NCI-H510A (cell line): Measurements from ENCODE around the gene AMMECR1.
"Not testable (repeated sequence)": the region's sequence is repeated elsewhere in the genome, so short reads cannot be mapped to it uniquely, and the experiment has no call there.

Source experiments
- DNase-seq: peaks from one replicate; lab custom pipeline; 2025; lab: John Stamatoyannopoulos, UW

AMMECR1 gene

DNA sequence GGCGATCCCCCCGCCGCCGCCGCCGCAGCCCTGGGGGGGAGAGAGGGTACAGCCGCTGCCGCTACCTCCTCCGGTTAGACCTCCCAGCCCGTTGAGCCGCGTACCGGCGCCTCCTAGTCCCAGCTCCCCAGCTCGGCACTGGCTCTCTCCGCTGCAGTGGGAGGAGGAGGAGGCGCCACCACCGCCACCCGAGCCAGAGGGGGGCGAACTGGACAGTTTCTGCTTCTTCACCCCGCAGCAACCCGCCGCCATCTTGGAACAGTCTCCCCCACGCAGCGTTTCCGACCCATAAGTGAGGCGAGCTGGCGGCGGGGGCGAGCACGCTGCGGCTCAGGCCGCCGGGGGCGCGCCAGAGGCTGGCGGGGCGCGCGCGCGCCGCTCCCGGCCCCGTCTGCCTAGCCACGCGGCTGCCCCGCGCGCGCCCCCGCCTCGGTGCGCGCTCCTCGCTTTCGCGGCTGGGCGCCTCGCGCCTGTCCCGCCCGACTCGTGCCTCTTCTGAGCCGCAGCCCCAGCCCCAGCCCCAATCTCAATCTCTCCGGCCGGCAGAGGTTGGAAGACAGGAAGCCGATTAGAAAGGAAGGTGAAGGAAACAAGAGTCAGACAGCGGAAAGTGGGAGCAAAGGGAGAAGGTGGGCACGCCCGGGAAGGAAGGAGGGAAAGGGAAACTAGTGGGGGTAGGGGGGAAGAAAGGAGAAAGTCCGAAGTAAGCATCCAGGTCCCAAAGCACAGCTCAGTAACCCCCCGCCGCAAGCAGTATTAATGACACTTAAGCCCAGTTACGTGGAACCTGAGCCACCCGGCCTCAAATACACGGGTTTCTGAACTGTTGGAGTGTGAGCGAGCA lies at the start of gene AMMECR1:
Gene AMMECR1 (minus strand): TSS at position 266 of the 844 bp plus-strand sequence. CDS start 14 bp downstream, at position 252.
- DNase-seq, result peak; percentile 67

DNA sequence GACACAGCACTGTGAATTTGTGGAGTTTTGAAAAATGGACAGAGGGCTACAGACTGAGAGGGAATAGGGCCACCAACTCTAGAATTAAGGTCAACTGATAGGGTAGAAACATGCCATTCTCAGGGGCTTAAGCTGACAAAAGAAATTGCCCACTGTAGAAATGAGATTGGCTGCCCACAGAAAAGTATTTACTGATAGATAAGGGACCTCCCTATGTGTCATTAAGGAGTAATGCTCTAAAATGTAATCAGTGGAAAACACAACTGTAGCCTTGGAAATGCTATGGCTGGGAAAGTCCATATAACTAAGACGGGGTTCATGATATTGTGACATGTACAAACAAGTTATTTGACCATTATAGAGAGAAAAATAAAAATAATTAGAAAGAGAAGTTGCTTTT lies 45.4 kb upstream of the AMMECR1 start:
- DNase-seq, result no peak

DNA sequence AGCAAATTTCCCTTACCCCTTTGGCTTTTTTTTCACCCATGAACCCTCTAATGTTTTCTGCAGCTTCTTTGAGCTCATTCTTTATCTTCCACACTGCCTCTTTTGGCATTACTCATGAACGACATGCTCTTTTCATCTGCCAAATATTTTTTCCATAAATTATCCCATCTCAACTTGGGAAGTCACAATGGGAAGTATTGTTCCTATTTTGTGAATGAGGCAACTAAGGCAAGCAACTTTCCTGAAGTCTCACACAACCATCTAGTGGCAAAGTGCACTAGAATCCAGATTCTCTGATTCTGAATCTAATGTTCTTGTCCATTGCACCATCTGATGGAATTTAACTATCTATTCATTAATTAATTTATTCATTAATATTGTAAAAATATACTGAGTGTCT lies 41.4 kb upstream of the AMMECR1 start:
- no peak for DNase-seq

DNA sequence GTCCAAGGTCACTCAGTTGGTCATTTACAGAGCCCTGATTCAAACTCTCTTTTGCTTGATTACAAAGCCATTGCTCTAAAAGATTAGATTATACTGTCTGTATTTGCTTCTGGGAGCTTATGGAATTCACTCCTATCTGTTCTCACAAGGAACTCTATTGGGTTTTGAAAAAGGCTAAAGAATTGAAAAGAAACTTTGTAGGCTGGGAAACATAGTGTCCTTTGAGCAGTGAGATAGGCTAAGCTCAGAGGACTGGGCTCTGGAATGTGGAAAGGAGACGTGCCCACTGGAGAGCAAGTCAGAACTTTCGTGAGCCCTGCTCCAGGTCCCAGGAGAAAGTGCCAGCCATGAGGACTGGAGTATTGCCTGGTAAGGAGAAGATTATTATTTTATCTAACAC lies 40.7 kb upstream of the AMMECR1 start, which contains the start of gene RTL9:
Gene RTL9 (plus strand): TSS at position 301 of the 400 bp plus-strand sequence. CDS start 91,770 bp downstream, outside the sequence.
- no peak for DNase-seq

DNA sequence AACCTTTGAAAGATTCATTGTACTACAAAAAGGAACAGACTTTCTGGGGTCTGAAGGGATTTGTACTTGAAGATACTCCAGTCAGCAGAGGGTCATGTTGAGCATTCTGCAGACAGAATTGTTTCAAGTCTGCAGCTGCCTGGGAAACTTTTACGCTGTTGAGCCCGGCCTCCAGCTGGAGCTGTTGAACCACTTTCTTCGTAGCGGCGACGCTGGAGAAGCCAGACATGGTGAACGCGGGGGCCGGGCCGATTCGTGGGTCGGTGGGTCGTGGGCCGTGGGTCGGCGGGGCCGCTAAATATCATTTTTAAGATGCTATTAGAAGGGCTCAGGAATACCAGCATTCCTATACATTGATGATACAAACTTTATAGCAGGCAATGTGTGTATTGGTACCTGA lies 28.8 kb upstream of the AMMECR1 start:
- no peak for DNase-seq

DNA sequence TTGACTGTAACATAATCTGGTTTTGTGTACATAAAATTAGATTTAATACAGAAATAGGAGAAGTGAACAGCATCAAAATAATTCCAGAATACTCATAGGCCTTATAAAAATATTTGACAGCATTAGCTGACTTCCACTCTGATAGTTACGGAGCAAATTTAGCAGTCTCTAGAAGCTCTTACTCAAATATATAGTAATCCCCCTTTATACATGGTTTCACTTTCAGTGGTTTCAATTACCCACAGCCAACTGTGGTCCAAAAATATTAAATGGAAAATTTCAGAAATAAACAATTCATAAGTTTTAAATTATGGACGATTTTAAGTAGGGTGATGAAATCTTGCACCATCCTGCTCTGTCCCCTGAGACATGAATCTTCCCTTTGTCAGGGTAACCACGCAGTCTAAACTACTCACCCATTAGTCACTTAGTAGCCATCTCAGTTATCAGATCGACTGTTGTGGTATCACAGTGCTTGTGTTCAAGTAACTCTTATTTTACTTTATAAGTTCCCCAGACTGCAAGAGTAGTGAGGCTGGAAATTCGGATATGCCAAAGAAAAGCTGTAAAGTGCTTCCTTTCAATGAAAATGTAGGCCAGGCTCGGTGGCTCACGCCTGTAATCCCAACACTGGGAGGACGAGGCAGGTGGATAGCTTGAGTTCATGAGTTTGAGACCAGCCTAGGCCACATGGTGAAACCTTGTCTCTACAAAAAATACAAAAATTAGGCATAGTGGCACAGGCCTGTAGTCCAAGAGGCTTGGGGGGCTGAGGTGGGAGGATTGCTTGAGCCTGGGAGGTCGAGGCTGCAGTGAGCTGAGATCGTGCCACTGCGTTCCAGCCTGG lies 23.5 kb upstream of the AMMECR1 start:
- DNase-seq, result no peak

DNA sequence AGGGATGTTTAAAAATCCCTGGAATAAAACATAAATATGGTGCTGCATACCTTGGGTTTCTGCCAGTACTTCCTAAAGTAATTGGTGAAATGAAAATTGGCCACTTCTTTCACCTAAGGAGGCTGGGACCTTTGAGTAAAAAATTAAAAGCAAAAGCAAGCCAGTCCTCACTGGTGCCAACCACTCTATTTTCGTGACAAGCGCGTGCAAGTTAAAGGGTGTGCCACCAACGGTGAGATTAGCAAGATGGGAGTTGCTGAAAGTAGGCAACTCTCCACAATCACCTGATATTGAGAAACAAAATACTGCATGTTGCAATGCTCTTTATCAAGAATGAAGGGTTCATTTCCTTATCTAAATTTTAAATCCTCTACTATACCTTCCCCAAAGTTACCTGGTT lies 21.1 kb upstream of the AMMECR1 start:
- DNase-seq, result no peak

DNA sequence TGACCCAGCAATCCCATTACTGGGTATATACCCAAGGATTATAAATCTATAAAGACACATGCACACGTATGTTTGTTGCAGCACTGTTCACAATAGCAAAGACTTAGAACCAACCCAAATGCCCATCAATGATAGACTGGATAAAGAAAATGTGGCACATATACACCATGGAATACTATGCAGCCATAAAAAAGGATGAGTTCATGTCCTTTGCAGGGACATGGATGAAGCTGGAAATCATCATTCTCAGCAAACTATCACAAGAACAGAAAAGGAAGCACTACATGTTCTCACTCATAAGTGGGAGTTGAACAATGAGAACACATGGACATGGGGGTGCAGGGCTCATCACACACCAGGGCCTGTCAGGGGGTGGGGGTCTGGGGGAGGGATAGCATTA lies 15.6 kb upstream of the AMMECR1 start:
- DNase-seq, result not testable (repeated sequence)

DNA sequence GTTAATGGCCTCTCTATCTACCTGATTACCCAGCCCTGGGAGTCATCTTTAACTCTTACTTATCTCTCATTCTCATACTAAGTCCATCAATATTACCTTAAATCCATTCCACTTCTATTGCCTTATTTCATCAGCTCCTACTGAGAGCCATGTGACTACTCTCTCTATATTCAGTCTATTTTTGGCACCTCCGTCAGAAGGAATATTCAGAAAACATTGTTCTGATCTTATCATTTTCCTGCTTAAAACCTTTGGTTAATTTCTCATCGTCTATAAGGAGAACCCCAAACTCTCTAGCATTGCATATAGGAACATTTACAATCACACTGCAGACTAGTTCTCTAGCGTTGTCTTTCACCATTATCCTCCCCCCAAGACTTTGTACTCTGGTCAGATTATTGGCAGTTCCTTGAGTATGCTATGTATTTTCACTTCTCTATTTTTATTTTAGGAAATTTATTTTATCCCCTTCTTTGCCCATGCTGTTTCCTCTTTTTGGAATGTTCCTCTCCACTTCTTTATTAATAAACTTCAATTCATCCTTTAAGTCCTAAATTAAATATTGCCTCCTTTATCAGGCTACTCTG lies 13.7 kb upstream of the AMMECR1 start:
- no peak for DNase-seq

DNA sequence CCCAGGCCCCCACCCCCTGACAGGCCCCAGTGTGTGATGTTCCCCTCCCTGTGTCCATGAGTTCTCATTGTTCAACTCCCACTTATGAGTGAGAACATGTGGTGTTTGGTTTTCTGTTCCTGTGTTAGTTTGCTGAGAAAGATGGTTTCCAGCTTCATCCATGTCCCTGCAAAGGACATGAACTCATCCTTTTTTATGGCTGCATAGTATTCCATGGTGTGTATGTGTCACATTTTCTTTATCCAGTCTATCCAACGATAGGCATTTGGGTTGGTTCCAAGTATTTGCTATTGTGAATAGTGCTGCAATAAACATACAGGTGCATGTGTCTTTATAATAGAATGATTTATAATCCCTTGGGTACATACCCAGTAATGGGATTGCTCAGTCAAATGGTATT lies 10.7 kb upstream of the AMMECR1 start:
- not testable (repeated sequence) for DNase-seq

DNA sequence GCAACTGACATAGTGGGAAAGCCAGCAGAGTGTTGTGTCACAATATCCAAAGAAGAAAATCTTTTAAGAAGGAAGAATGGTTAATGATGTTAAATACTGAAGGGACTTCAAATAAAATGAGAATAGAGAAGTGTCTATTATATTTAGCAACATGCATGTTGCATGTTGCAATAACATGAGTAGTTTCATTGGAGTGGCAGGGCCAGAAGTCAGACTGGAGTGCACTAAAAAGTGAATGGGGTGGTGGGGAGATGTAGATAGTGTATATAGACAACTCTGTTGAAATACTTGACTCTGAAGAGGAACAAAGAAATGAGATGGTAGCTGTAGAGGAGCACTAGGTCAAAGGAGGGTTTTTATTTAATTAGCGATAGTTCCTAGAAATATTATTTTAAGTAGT lies 9.5 kb upstream of the AMMECR1 start:
- DNase-seq, result no peak

DNA sequence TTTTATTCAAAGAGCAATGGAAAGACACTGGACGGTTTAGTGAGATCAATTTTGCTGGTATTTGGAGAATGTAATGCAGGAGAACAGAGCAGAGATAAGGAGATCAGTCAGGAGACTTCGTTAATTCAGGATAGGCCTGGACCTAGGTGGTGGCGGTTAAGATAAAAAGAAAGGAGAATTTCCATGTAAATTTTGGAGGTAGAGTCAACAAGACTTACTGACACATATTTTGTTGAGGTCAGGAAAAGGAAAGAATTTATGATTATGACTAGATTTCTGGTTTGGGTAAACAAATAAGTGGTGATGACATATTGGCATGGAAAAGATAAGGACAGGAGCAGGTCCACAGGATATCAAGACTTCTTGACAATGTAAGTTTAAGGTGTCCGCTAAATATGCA lies 8.8 kb upstream of the AMMECR1 start:
- DNase-seq, result no peak

DNA sequence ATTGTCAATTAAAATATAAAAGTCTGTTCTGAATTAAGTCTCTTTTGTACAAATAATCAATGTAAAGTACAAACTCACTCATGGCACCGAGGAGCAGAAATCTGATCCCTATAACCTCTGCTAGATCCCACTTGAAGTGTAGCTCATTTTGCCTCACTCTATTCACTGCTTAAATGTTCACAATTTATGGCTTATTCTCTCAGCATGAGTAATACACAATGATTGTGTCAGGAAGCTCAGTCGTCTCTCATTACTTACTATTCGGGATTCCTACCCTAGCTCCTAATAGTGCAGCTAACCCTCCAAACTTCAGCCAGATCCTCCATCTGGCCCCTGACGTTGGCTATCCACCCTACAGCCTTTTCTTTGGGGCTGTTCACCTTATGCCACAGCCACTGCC lies 4.7 kb upstream of the AMMECR1 start:
- no peak for DNase-seq

DNA sequence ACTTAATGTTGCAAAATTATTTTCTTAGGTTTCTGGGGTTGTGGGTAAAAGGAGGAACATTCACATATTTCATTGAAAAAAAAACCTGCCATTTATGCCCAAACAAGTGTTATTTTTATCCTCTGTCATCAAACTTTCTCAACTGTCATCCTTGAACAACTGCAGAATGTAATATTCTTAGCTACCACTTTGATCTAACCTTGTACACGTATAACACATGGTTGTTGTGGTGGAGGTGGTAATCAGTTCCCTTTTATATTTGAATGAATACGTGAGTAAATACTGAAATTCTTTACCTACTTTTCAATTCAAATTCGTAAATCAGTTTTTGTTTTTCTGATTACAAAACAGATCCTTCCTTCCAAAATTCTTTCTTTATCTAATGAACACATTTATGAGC lies 3.8 kb upstream of the AMMECR1 start:
- DNase-seq, result no peak

DNA sequence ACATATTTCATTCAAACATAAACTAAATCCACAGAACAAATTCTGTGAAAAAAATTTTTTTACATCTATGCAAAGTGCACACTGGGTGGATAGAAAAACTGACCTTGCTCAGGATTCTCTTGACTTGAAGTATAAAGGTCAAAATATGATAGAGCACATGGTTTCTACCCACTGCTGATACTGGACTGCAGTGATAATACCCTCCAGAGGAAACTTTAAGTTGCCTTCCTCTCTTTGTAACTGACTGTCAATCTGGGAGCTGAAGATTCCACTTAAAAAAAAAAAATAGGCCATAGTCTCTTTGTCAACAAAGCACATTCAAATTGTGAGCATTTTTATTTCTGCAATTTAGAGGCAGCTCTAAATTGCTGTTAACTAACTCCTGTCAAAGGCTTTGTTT lies 3.2 kb upstream of the AMMECR1 start:
- no peak for DNase-seq

DNA sequence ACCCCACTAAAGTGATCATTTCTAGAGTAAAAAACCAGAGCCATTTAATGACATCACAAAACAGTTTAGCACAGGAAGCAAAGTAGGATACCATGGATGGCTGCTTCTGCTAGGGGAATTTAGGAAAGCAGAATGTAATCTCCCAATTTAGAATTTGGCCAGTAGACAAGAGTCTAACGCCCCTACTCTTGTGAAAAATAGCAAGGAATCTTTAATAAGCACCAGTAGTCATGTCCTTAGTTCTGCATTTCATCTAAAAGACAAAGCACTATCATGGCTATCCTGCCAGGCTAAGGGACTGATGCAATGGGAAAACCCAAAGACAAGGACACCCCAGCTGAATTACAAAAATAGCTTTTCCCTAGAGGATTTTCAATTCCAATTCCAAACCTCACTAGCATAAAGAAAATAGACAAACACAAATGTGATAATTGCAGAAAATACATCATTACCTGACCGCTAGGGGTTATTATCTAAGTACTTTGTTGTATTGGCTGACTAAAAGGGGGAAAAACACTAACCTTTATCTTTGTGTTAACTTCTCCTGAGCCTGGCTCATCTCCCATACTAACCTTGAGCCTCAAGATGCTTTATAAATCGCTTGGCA lies 2.6 kb upstream of the AMMECR1 start:
- no peak for DNase-seq

DNA sequence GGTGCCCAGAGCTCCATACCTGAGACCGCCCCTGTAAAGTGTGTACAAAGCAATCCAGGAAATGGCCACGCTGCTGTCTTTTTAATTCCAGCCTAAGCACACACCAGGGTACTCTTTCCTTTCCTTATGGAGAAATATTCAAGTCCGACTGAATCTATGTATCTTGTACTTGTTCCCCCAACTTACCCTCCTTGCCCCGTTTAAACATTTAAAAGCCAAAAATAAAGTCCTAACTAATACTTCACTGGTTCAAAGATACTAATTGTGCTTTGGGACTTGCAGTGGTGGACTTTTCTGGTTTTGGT lies 731 bp upstream of the AMMECR1 start:
- no peak for DNase-seq

DNA sequence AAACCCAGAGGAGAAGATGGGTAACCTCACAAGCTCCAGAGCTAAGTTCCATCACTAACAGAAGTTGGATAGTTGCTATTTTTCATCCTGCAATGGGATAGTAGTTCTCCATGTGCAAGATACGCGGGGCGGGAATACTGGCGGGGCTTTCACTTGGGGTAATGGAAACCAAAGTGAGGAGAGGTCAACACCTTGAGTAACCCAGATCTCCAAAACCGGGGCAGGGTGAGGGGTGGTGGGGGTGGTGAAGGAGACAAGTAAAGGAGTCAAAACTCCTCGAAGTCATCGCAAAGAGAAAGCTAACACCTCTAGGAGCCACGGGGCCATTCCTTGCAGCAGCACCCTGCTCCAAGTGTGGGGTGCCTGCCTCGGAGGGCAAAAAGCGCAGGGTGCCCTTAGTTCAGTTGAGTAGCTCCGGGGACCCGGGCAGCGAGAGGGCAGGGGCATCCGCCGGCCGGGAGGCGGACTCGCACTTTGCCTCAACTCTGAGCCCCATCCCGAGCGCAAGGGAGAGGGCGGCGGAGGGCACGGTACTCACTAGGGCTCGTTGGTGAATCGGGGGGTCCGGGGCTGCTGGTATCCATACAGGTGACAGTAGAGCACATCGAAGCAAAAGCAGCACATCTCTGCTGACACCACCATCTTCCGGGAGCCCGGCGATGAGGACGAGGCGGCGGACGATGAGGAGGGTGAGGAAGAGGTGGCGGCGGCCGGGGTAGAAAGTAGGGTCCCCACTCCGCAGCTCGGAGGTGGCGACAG lies 645 bp downstream of the AMMECR1 start:
- no peak for DNase-seq

DNA sequence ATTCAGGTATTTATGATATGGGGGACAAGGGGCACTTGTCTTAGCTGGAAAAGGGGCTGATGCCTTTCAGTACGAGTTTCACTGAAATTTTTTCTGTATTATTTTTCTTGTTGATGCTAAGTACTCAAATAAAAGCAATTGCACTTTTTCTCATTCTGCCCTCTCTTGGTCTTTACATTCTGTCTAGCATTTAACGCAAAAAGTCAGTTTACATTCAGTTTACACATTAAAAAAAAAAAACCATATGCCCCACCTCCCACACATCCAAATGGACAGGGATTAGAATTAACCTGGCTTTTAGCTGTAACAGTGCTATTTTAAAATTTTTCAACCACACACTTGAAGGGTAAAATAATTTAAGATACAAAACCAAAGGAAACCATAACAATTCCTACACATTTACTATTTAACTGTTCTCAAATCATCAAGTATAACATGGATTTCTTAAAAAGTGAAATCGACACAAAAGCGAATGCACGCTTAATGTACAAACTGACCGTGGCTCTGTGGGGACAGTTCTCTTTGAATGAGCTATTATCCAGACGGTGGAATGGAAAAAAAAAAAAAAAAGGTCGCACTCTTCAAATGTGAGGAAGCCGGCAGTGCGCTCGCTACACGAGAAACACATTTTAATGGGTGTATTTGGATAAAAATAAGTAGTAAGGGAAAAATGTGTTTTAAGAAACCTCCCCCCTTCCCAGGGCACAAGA lies 1.4 kb downstream of the AMMECR1 start:
- no peak for DNase-seq

DNA sequence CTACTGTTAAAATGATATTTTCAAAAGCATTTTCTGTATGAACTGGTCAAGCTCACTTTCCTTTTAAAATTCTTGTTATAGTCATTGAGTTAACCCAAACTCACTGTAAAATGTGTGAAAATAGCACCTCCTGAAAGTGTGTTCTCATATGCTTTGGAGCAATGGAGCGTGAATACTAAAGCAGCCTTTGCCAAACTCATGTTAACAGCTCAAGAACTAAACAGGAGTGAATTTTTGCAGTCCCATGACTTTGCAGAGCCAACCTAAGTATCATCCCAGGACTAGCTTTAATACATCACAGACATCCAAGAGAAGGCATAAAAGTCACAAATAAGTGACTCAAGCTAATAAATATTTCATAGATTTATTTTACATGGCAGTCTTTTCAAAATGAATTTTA lies 2.3 kb downstream of the AMMECR1 start:
- no peak for DNase-seq
